Ishikawa (cell line): ENCODE data around the gene KLF3.

ENCODE experiments used
- CEBPB ChIP-seq: IDR thresholded peaks from 2 replicates; pipeline ENCODE4 v1.6.1; 2012
- CREB1 ChIP-seq: IDR thresholded peaks from 2 replicates; pipeline ENCODE4 v1.6.1; 2012; ENCODE audit warnings: low read depth
- EGR1 ChIP-seq: IDR thresholded peaks from 2 replicates; pipeline ENCODE4 v1.6.1; 2012
- FOXM1 ChIP-seq: IDR thresholded peaks from 2 replicates; pipeline ENCODE4 v1.6.1; 2012; ENCODE audit warnings: low read depth, borderline replicate concordance
- MAX ChIP-seq: IDR thresholded peaks from 2 replicates; pipeline ENCODE4 v1.6.1; 2012
- NFIC ChIP-seq: IDR thresholded peaks from 2 replicates; pipeline ENCODE4 v1.6.1; 2012
- RAD21 ChIP-seq: IDR thresholded peaks from 2 replicates; pipeline ENCODE4 v1.6.1; 2012; ENCODE audit warnings: low read depth
- TAF1 ChIP-seq: IDR thresholded peaks from 2 replicates; pipeline ENCODE4 v1.6.1; 2012; ENCODE audit warnings: low read depth, mild to moderate bottlenecking
- TCF12 ChIP-seq: IDR thresholded peaks from 2 replicates; pipeline ENCODE4 v1.6.1; 2012; ENCODE audit warnings: low read depth
- TEAD4 ChIP-seq: IDR thresholded peaks from 2 replicates; pipeline ENCODE4 v1.6.1; 2012
- USF1 ChIP-seq: IDR thresholded peaks from 2 replicates; pipeline ENCODE4 v1.6.1; 2012
- YY1 ChIP-seq: IDR thresholded peaks from 2 replicates; pipeline ENCODE4 v1.6.1; 2012; ENCODE audit warnings: low read depth
- ZBTB7A ChIP-seq: IDR thresholded peaks from 2 replicates; pipeline ENCODE4 v1.6.1; 2012; ENCODE audit warnings: low read depth
- TF ChIP-seq, protein P1 (sequence below): IDR thresholded peaks from 2 replicates; pipeline ENCODE4 v1.6.1; 2012; ENCODE audit warnings: low read depth, mild to moderate bottlenecking

The KLF3 gene

GRCh38 chr4:38684271-38684670 is 20.3 kb downstream of the KLF3 start:
- TF ChIP-seq TEAD4 = no peak
- TF ChIP-seq ZBTB7A = no peak
- TF ChIP-seq NFIC = no peak
- no peak for TF ChIP-seq CREB1

GRCh38 chr4:38684951-38685844 is 21.2 kb downstream of the KLF3 start:
- TF ChIP-seq TAF1 (no peak), NFIC (no peak), CREB1 (no peak), YY1 (no peak), RAD21 (no peak), EGR1 (no peak), CEBPB (no peak), USF1 (no peak), TEAD4 (no peak)
- TF ChIP-seq, protein P1, sequence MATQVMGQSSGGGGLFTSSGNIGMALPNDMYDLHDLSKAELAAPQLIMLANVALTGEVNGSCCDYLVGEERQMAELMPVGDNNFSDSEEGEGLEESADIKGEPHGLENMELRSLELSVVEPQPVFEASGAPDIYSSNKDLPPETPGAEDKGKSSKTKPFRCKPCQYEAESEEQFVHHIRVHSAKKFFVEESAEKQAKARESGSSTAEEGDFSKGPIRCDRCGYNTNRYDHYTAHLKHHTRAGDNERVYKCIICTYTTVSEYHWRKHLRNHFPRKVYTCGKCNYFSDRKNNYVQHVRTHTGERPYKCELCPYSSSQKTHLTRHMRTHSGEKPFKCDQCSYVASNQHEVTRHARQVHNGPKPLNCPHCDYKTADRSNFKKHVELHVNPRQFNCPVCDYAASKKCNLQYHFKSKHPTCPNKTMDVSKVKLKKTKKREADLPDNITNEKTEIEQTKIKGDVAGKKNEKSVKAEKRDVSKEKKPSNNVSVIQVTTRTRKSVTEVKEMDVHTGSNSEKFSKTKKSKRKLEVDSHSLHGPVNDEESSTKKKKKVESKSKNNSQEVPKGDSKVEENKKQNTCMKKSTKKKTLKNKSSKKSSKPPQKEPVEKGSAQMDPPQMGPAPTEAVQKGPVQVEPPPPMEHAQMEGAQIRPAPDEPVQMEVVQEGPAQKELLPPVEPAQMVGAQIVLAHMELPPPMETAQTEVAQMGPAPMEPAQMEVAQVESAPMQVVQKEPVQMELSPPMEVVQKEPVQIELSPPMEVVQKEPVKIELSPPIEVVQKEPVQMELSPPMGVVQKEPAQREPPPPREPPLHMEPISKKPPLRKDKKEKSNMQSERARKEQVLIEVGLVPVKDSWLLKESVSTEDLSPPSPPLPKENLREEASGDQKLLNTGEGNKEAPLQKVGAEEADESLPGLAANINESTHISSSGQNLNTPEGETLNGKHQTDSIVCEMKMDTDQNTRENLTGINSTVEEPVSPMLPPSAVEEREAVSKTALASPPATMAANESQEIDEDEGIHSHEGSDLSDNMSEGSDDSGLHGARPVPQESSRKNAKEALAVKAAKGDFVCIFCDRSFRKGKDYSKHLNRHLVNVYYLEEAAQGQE = no peak

DNA sequence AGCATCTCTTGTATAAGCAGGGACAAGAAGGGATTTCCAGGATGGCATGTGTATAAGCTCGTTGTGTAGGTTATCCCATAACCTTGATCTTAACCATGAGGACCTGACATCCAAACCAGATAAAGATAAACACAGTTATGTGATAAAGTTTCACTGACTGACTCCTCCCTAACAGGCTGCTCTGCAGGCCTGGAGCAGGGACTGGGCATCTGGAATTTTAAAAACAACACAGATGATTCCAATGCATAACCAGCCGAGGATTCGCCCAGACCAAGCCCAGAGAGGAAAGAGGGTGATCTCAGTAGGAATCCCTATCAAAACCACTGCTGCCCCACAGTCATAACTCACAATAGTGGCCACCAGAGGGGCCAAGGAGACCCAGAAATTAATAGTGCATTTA is 22.7 kb downstream of the KLF3 start:
- TF ChIP-seq YY1 = no peak
- no peak for TF ChIP-seq RAD21

GRCh38 chr4:38687571-38688011 is 23.6 kb downstream of the KLF3 start:
- TF ChIP-seq ZBTB7A (no peak), YY1 (no peak), CREB1 (no peak), USF1 (no peak), TEAD4 (no peak), MAX (no peak), TAF1 (no peak)

- TF ChIP-seq TAF1 = no peak
- TF ChIP-seq ZBTB7A = no peak
- no peak for TF ChIP-seq EGR1
- no peak for TF ChIP-seq CEBPB
- no peak for TF ChIP-seq NFIC
- TF ChIP-seq FOXM1 = no peak
- no peak for TF ChIP-seq CREB1
- no peak for TF ChIP-seq USF1
- no peak for TF ChIP-seq TEAD4
- no peak for TF ChIP-seq TCF12
- TF ChIP-seq RAD21 = no peak
- TF ChIP-seq, protein P1 = no peak
- TF ChIP-seq YY1 = no peak
Observed at GRCh38 chr4:38688676-38689355, 24.8 kb downstream of the KLF3 start.
